Activated CD8-positive, alpha-beta T cell treated with anti-CD3 and anti-CD28 coated beads for 36 hours (primary cell): ENCODE measurements around the gene ACER2. TPM values are rescaled to one million over a fixed set of nuclear protein-coding genes. Genes with fewer than 3 reads are reported as not detected.

Source experiments
- ATAC-seq: fragments of 200-7000 bp; cut with Tn5 transposase; one replicate; pipeline ENCODE4 v1.10.0; 2021; ENCODE audit warnings: mild to moderate bottlenecking, moderate library complexity
- CTCF ChIA-PET: fragments of 350-600 bp; sonication (Branson Sonifier 250); formaldehyde crosslinking; loops from one replicate; lab custom pipeline; 2021; ENCODE audit warnings: antibody characterized with exemption; lab: Charles Lee
- POLR2A ChIA-PET: fragments of 350-600 bp; sonication (Branson Sonifier 250); formaldehyde crosslinking; loops from one replicate; lab custom pipeline; 2021; ENCODE audit warnings: antibody characterized with exemption; lab: Charles Lee
- DNase-seq: peaks from one replicate; pipeline ENCODE4 v3.0.0-alpha.2; 2020
- H3K27ac Mint-ChIP-seq: one replicate; pipeline ENCODE4 v1.8.0; 2021; ENCODE audit warnings: mild to moderate bottlenecking, mixed read lengths
- H3K27me3 Mint-ChIP-seq: one replicate; pipeline ENCODE4 v1.8.0; 2021; ENCODE audit warnings: mixed read lengths
- H3K36me3 Mint-ChIP-seq: one replicate; pipeline ENCODE4 v1.8.0; 2021; ENCODE audit warnings: low read depth, mixed read lengths
- H3K4me1 Mint-ChIP-seq: one replicate; pipeline ENCODE4 v1.8.0; 2021; ENCODE audit warnings: low read depth, mixed read lengths
- H3K4me3 Mint-ChIP-seq: one replicate; pipeline ENCODE4 v1.8.0; 2021; ENCODE audit warnings: mild to moderate bottlenecking, moderate library complexity, mixed read lengths
- H3K9me3 Mint-ChIP-seq: one replicate; pipeline ENCODE4 v1.8.0; 2021; ENCODE audit warnings: mixed read lengths
- CTCF ChIP-seq: fragments of 200-600 bp; IDR thresholded peaks from one replicate; pipeline ENCODE4 v1.8.0; 2022; ENCODE audit warnings: antibody characterized with exemption, mild to moderate bottlenecking
- intact Hi-C: fragments of 100-400 bp; cut with micrococcal nuclease; formaldehyde crosslinking; loops from one replicate; pipeline ENCODE4 v1.10.0; 2022
- total RNA-seq, 2 experiments: library from RNA; stranded (reverse); gene quantifications; one replicate each; pipeline ENCODE4 v1.2.3, GENCODE V29; 2021

ACER2 gene
- total RNA-seq, 2 experiments from 2014 or later, result 1.2 to 1.4 TPM

DNA sequence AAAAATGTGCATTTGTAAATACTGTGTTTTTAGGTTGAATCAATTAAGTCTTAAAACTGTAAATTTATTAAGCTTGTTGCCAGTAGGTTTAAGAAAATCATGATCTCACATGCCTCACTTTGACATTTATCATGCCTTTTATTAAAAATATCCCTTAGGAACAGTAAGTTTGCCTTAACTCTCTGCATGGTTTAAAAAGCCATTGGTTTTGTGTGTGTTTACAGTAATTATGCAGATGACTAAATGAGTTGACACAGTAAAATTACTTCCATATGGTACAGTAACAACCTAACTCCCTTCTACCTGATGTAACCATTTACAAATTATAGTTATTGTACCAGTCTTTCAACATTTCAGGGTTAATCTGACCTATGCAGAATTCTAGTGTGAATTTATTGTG, 35.3 kb upstream of the ACER2 start:
- no peak overlapping the region for H3K4me3 Mint-ChIP-seq
- H3K4me1 Mint-ChIP-seq, result peaks cover 27% of the 10 kb centered on the region
- H3K9me3 Mint-ChIP-seq, result no peaks in the 10 kb centered on the region
- ChIA-PET POLR2A (interaction anchor here (0.8 to 1.1 kb wide), 3 partner anchors 27 to 249 kb away, joined by 3 read pairs; partner anchors contain the start of gene DENND4C), CTCF (no interaction called here)
- no peak for ATAC-seq
- intact Hi-C loops, result loop anchor here (10.0 kb wide), 1 partner anchor 319 kb away; no protein-coding TSS in a partner anchor
- H3K36me3 Mint-ChIP-seq, result peaks cover 48% of the 10 kb centered on the region
- TF ChIP-seq CTCF, result no peak
- H3K27ac Mint-ChIP-seq, result peak overlapping the region; percentile 56
- H3K27me3 Mint-ChIP-seq, result no peaks in the 10 kb centered on the region
- no peak for DNase-seq

DNA sequence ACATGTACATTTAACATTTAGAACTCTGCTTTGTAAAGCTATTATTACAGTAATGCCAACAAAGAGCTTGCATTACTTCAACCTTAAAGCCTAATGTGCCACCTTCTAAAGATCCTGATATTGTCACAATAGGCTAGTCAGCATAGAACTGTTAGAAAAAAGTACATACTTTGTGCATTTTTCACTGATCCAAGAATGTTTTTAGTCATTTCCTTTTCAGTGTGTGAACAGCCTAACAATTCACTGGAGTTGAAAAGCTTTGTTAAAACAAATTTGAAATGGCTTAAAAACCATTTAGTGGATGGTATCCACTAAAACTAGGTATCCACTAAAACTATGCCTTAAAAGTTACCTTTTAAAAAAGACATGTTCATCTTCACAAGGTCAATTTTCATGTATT, 33.3 kb upstream of the ACER2 start:
- TF ChIP-seq CTCF, result no peak
- intact Hi-C loops, result loop anchor here (5.0 to 10.0 kb wide), 3 partner anchors 143 to 321 kb away; partner anchors contain the start of genes DENND4C and HAUS6
- no peak for DNase-seq
- Mint-ChIP-seq H3K4me1 (peaks cover 27% of the 10 kb centered on the region), H3K9me3 (no peaks in the 10 kb centered on the region), H3K27ac (peak overlapping the region; percentile 52), H3K4me3 (no peak overlapping the region), H3K27me3 (no peaks in the 10 kb centered on the region), H3K36me3 (peaks cover 68% of the 10 kb centered on the region)
- CTCF ChIA-PET, result interaction anchor here (1.0 to 2.4 kb wide), 3 partner anchors 82 to 90 kb away, joined by 3 to 13 read pairs (median 4); no protein-coding TSS in a partner anchor
- no peak for ATAC-seq
- POLR2A ChIA-PET, result interaction anchor here (0.6 to 2.4 kb wide), 10 partner anchors 15 to 327 kb away, joined by 3 to 9 read pairs (median 4); partner anchors contain the start of genes ACER2 and RRAGA

GRCh38 chr9:19376931-19377330, 31.9 kb upstream of the ACER2 start:
- intact Hi-C loops, result loop anchor here (5.0 to 10.0 kb wide), 3 partner anchors 145 to 322 kb away; partner anchors contain the start of genes DENND4C and HAUS6
- ChIA-PET CTCF (interaction anchor here (2.4 kb wide), 1 partner anchor 88 kb away, joined by 13 read pairs; no protein-coding TSS in a partner anchor), POLR2A (interaction anchor here (0.6 to 2.4 kb wide), 7 partner anchors 8 to 317 kb away, joined by 3 to 9 read pairs (median 3); no protein-coding TSS in a partner anchor)
- H3K9me3 Mint-ChIP-seq, result no peaks in the 10 kb centered on the region
- ATAC-seq, result no peak
- TF ChIP-seq CTCF, result no peak
- H3K4me1 Mint-ChIP-seq, result peaks cover 38% of the 10 kb centered on the region
- H3K36me3 Mint-ChIP-seq, result peaks cover 75% of the 10 kb centered on the region
- H3K27ac Mint-ChIP-seq, result peak overlapping the region; percentile 81
- peak overlapping the region; percentile 98 for H3K4me3 Mint-ChIP-seq
- H3K27me3 Mint-ChIP-seq, result no peaks in the 10 kb centered on the region
- no peak for DNase-seq

- Mint-ChIP-seq H3K27me3 (no peaks in the 10 kb centered on the region), H3K4me1 (peaks cover 38% of the 10 kb centered on the region), H3K9me3 (no peaks in the 10 kb centered on the region), H3K4me3 (peak overlapping the region; percentile 98), H3K27ac (peak overlapping the region; percentile 99), H3K36me3 (peaks cover 74% of the 10 kb centered on the region)
- ChIA-PET CTCF (no interaction called here), POLR2A (interaction anchor here (0.6 to 2.6 kb wide), 4 partner anchors 7 to 147 kb away, joined by 3 to 24 read pairs (median 4); no protein-coding TSS in a partner anchor)
- ATAC-seq (no peak), DNase-seq (no peak)
- intact Hi-C loops, result loop anchor here (5.0 to 10.0 kb wide), 3 partner anchors 146 to 323 kb away; partner anchors contain the start of genes DENND4C and HAUS6
- TF ChIP-seq CTCF, result no peak
These were observed 30.6 kb upstream of the ACER2 start for GRCh38 chr9:19378164-19378563.

DNA sequence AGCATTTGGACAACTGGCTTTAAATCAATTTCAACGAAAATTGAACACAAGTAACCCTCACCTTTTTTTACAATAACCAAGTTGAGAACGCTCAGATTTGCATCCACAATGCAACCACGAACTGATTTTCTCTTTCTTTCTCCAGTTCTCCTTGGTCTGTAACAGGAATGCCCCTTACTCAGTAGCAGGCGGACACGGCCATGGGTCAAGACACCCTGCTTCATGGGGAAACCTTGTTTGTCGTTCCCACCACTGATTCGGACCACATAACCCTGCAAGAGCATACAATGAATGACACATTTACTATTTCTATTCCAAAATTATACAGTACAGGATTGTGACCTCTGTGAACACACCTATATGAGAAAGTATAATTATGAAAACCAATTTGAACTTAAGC, 30.2 kb upstream of the ACER2 start:
- DNase-seq, result no peak
- Mint-ChIP-seq H3K27ac (peak overlapping the region; percentile 99), H3K27me3 (no peaks in the 10 kb centered on the region), H3K4me1 (peaks cover 36% of the 10 kb centered on the region), H3K4me3 (peak overlapping the region; percentile 98), H3K9me3 (no peaks in the 10 kb centered on the region), H3K36me3 (peaks cover 71% of the 10 kb centered on the region)
- no peak for TF ChIP-seq CTCF
- no peak for ATAC-seq
- intact Hi-C loops, result loop anchor here (5.0 to 10.0 kb wide), 3 partner anchors 146 to 324 kb away; partner anchors contain the start of genes DENND4C and HAUS6
- POLR2A ChIA-PET, result interaction anchor here (1.0 to 2.6 kb wide), 5 partner anchors 8 to 147 kb away, joined by 3 to 24 read pairs (median 13); partner anchors contain the start of gene ACER2
- CTCF ChIA-PET, result no interaction called here
